ENCODE measurements around the gene PAXX.

The PAXX gene

DNA sequence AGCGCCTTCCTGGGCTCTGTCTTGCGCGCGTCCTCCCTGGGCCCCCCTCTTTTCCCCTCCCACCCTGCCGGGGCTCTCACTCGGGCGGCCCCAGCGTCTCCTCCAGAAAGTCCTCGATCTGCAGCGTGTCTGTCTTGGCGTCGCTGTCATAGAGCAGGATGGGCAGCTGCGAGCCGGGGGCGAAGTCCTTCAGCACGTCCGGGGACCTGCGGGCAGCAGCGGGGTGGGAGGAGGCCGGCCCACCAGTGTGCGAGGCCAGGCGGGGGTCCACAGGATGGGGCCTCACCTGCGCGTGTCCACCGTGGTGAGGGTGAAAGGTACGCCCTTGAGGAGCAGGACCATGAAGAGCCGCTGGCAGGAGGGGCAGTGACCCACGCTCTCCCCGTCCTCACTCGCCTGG lies 3.1 kb downstream of the PAXX start:
- DNase-seq (ENCODE audit: low read depth): no peak
- TF ChIP-seq, protein P1, sequence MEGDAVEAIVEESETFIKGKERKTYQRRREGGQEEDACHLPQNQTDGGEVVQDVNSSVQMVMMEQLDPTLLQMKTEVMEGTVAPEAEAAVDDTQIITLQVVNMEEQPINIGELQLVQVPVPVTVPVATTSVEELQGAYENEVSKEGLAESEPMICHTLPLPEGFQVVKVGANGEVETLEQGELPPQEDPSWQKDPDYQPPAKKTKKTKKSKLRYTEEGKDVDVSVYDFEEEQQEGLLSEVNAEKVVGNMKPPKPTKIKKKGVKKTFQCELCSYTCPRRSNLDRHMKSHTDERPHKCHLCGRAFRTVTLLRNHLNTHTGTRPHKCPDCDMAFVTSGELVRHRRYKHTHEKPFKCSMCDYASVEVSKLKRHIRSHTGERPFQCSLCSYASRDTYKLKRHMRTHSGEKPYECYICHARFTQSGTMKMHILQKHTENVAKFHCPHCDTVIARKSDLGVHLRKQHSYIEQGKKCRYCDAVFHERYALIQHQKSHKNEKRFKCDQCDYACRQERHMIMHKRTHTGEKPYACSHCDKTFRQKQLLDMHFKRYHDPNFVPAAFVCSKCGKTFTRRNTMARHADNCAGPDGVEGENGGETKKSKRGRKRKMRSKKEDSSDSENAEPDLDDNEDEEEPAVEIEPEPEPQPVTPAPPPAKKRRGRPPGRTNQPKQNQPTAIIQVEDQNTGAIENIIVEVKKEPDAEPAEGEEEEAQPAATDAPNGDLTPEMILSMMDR (IDR thresholded peaks at IDR 0.05; ENCODE audit: control insufficient read depth, extremely low read depth, insufficient read depth): no peak
- H3K4me3 ChIP-seq (ENCODE audit: low read depth, low read length): no peak overlapping the region

DNA sequence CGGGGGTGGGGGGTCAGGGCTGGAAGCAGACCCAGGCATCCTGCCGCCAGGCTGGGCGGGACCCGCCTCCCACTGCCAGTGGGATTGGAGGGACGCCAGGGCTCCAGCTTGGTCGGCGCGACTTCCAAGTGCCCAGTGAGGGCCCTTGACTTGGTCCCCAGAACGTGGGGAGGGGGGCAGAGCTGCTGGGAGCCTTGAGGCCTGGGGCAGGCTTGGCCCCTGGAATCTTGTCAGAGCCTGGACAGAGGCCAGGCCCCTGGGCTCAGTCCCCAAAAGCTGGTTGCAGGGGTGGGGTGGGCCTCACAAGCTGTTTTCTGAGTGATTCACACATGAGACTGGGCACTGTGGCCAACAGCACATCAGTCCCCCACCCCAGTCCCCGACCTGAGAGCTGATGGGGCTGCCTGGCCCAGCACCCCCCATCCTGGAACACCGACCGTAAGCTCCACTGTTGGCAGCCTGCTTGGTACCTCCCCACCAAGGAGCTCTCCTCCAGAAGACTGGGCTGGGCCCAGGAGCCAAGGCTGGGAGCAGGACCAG lies 3.6 kb downstream of the PAXX start:
- no peak for DNase-seq (ENCODE audit: low read depth)
- H3K4me3 ChIP-seq (ENCODE audit: low read depth, low read length): no peak overlapping the region
- TF ChIP-seq, protein P1 (IDR thresholded peaks at IDR 0.05; ENCODE audit: control insufficient read depth, extremely low read depth, insufficient read depth): no peak

GRCh38 chr9:136996361-136997292 lies 4.4 kb downstream of the PAXX start, which contains the start of gene CLIC3:
TSS of gene CLIC3 (minus strand) at chr9:136996568. CDS start at chr9:136996543, 25 bp downstream.
- H3K4me3 ChIP-seq (ENCODE audit: low read depth, low read length): no peak within 1 kb of the TSS
- TF ChIP-seq, protein P1 (IDR thresholded peaks at IDR 0.05; ENCODE audit: control insufficient read depth, extremely low read depth, insufficient read depth): no peak
- DNase-seq (ENCODE audit: low read depth): no peak

DNA sequence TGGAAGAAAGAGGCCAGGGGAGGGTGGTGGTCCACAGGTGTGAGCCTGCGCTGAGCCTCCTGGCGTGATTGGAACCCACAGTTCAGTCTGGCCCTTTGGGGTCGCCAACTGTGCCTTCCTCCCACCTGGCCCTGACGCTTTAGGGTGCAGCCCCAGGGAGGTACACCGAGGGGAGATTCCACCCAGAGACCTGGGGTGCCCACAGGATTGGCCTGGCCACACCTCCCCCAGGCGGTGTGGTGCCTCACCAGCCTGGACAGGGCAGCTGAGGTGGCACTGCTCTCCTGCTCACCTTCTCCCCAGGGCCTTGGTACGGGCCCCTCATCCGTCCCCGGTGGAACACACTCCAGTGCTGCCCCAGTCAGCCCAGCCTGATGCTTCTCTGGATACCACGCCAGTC lies 5.1 kb downstream of the PAXX start:
- no peak overlapping the region for H3K4me3 ChIP-seq (ENCODE audit: low read depth, low read length)
- TF ChIP-seq, protein P1 (IDR thresholded peaks at IDR 0.05; ENCODE audit: control insufficient read depth, extremely low read depth, insufficient read depth): no peak
- DNase-seq (ENCODE audit: low read depth): no peak

DNA sequence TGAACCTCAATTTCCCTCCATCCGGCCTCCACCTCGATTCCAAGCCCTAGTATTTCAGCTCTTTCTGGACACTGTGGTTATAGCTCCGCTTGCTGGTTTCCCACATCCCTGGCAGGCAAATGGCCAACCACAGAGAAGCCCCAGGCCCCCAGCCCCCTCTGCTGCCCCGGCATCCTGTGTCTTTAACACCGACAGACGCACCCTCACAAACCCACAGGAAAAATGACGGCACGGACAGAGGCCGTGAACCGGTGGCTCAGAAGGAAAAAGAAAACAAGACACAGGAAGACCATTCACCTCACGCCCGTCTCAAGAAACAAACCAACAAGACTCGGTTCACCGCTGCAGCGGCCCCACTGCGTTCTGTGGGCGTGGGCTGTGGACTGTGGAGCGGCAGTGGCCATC lies 5.6 kb downstream of the PAXX start:
- no peak for DNase-seq (ENCODE audit: low read depth)
- TF ChIP-seq, protein P1 (IDR thresholded peaks at IDR 0.05; ENCODE audit: control insufficient read depth, extremely low read depth, insufficient read depth): no peak
- H3K4me3 ChIP-seq (ENCODE audit: low read depth, low read length): no peak overlapping the region

DNA sequence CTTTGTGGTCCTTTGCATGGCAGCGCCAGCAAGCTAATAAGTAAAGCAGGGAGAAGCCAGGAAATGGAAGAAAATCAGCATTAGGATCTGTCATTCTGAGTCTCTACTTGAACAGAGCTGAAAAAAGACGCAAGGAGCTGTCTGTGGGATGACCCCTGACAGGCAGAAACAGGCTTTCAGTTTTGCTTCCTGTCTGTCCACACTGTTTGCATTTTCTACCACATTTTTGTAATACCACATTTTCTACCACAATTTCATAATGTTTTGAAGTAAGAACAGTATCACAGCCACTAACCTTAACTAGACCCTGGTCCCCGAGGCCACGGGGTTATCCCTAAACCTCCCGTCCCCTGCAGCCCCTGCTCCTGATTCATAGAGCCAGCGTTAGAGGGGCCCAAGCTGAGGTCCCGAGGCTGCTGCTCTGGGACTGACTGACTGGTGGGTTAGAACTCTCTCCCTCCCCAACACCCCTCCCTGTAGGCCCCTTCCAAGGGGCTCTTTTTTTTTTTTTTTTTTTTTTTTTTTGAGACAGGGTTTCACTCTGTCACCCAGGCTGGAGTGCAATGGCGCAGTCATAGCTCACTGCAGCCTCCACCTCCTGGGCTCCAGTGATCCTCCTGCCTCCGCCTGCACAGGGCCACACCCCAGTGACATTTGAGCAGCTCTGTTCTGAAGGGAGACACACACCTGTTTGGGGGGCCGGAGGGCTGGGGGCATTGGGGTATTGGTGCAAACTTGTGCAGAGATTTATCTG lies 8.1 kb downstream of the PAXX start:
- no peak for DNase-seq (ENCODE audit: low read depth)
- TF ChIP-seq, protein P1 (IDR thresholded peaks at IDR 0.05; ENCODE audit: control insufficient read depth, extremely low read depth, insufficient read depth): no peak
- no peak overlapping the region for H3K4me3 ChIP-seq (ENCODE audit: low read depth, low read length)

Data from LNCaP clone FGC (cell line).